ENCODE results near the gene HRK.

DNA sequence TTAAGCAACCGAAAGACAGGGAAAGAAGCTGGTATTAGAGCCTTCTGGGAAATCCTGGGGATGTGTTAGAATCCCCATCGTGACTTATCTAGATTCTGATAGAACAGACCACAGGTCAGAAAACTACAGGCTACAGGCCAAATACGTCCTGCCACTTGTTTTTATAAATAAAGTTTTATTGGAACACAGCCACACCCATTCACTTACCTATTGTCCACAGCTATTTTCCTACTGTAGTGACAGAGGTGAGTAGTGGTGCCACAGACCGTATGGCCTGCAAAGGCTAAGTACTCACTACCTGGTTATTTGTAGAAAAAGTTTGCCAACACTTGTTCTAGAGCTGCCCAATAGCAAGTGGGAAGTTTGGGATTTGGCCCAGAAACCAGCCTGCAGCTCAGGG lies 53.8 kb downstream of the HRK start:
- TF ChIP-seq, protein P1, sequence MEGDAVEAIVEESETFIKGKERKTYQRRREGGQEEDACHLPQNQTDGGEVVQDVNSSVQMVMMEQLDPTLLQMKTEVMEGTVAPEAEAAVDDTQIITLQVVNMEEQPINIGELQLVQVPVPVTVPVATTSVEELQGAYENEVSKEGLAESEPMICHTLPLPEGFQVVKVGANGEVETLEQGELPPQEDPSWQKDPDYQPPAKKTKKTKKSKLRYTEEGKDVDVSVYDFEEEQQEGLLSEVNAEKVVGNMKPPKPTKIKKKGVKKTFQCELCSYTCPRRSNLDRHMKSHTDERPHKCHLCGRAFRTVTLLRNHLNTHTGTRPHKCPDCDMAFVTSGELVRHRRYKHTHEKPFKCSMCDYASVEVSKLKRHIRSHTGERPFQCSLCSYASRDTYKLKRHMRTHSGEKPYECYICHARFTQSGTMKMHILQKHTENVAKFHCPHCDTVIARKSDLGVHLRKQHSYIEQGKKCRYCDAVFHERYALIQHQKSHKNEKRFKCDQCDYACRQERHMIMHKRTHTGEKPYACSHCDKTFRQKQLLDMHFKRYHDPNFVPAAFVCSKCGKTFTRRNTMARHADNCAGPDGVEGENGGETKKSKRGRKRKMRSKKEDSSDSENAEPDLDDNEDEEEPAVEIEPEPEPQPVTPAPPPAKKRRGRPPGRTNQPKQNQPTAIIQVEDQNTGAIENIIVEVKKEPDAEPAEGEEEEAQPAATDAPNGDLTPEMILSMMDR (IDR thresholded peaks at IDR 0.05) = no peak
- no peak for TF ChIP-seq ZFX (IDR thresholded peaks at IDR 0.05; ENCODE audit: borderline replicate concordance)

Measured in 22Rv1 (cell line).